HepG2 (cell line): ENCODE measurements around the gene SLC7A10. TPM values are rescaled to one million over a fixed set of nuclear protein-coding genes. Genes with fewer than 3 reads are reported as not detected.
A peak's percentile ranks its signal among the peaks of the same experiment; 100 is the strongest.

Source experiments
- AGO2 ChIP-seq: fragments of 200-400 bp; formaldehyde crosslinking; optimal IDR thresholded peaks from 2 replicates; pipeline ENCODE3; 2017; ENCODE audit warnings: mild to moderate bottlenecking, low read depth, low read length, moderate library complexity
- CHD4 ChIP-seq: fragments of 200-600 bp; sonication (generic); IDR thresholded peaks from 2 replicates; pipeline ENCODE4 v1.7.0; 2017; ENCODE audit warnings: mild to moderate bottlenecking, low read length, borderline replicate concordance
- CREM ChIP-seq, 2 experiments: sonication (generic) in 1 of 2; formaldehyde crosslinking in 1 of 2; IDR thresholded peaks; 2 replicates each; pipeline versions ENCODE4 v1.4.0 to v1.6.1; 2016 to 2020; ENCODE audit warnings: antibody characterized with exemption in 1 of 2, mild to moderate bottlenecking in 1 of 2, missing genetic modification reagents in 1 of 2
- EP300 ChIP-seq, 3 experiments: sonication (generic) in 1 of 3; formaldehyde crosslinking in 1 of 3; IDR thresholded peaks; 2 replicates each; pipeline versions ENCODE4 v1.5.1 to v1.6.1; 2011 to 2020; ENCODE audit warnings: low read depth in 2 of 3, low read length in 2 of 3, borderline replicate concordance in 1 of 3, improper control_type of control experiment in 1 of 3, mild to moderate bottlenecking in 1 of 3, missing genetic modification reagents in 1 of 3, moderate library complexity in 1 of 3
- FLYWCH1 ChIP-seq: sonication (generic); formaldehyde crosslinking; IDR thresholded peaks from 2 replicates; pipeline ENCODE4 v1.8.1; 2023; ENCODE audit warnings: mild to moderate bottlenecking, missing genetic modification reagents
- HOMEZ ChIP-seq: IDR thresholded peaks from 2 replicates; pipeline ENCODE4 v1.6.1; 2016; ENCODE audit warnings: low read depth
- IKZF4 ChIP-seq: sonication (generic); formaldehyde crosslinking; IDR thresholded peaks from 2 replicates; pipeline ENCODE4 v1.5.1; 2020; ENCODE audit warnings: borderline replicate concordance, mild to moderate bottlenecking, low read depth, missing genetic modification reagents; ENCODE audit errors: not compliant biosample characterization
- JUN ChIP-seq: sonication (generic); formaldehyde crosslinking; IDR thresholded peaks from 2 replicates; pipeline ENCODE4 v1.4.0; 2020; ENCODE audit warnings: mild to moderate bottlenecking, missing genetic modification reagents
- MATR3 ChIP-seq: sonication (generic); formaldehyde crosslinking; IDR thresholded peaks from 2 replicates; pipeline ENCODE4 v1.4.0; 2020; ENCODE audit warnings: missing genetic modification reagents
- MAX ChIP-seq: IDR thresholded peaks from 2 replicates; pipeline ENCODE4 v1.6.1; 2012; ENCODE audit warnings: inconsistent platforms
- PRDM10 ChIP-seq: sonication (generic); formaldehyde crosslinking; IDR thresholded peaks from 2 replicates; pipeline ENCODE4 v1.4.0; 2020; ENCODE audit warnings: low read depth, missing genetic modification reagents
- RORA ChIP-seq: sonication (generic); formaldehyde crosslinking; IDR thresholded peaks from 2 replicates; pipeline ENCODE4 v1.5.0; 2020; ENCODE audit warnings: mild to moderate bottlenecking, missing genetic modification reagents, moderate library complexity
- TFE3 ChIP-seq: IDR thresholded peaks from 2 replicates; pipeline ENCODE4 v1.6.1; 2016
- ZBTB7B ChIP-seq: sonication (generic); formaldehyde crosslinking; IDR thresholded peaks from 2 replicates; pipeline ENCODE4 v1.4.0; 2020; ENCODE audit warnings: missing genetic modification reagents
- ZFP36L1 ChIP-seq: sonication (generic); formaldehyde crosslinking; IDR thresholded peaks from 2 replicates; pipeline ENCODE4 v1.8.0; 2022; ENCODE audit warnings: mild to moderate bottlenecking, missing genetic modification reagents, moderate library complexity
- ZNF20 ChIP-seq: sonication (generic); formaldehyde crosslinking; IDR thresholded peaks from 2 replicates; pipeline ENCODE4 v1.4.0; 2020; ENCODE audit warnings: mild to moderate bottlenecking, moderate library complexity, missing genetic modification reagents
- ZNF562 ChIP-seq: sonication (generic); formaldehyde crosslinking; IDR thresholded peaks from 2 replicates; pipeline ENCODE4 v1.8.0; 2022; ENCODE audit warnings: missing genetic modification reagents, borderline replicate concordance
- ZNF580 ChIP-seq: IDR thresholded peaks from 2 replicates; pipeline ENCODE4 v1.6.1; 2016; ENCODE audit warnings: low read depth, borderline replicate concordance
- ZNF619 ChIP-seq: sonication (generic); formaldehyde crosslinking; IDR thresholded peaks from 2 replicates; pipeline ENCODE4 v1.4.0; 2020; ENCODE audit warnings: mild to moderate bottlenecking, missing genetic modification reagents
- ZNF672 ChIP-seq: sonication (generic); formaldehyde crosslinking; IDR thresholded peaks from 2 replicates; pipeline ENCODE4 v1.8.1; 2022; ENCODE audit warnings: missing genetic modification reagents
- ZNF749 ChIP-seq: sonication (generic); formaldehyde crosslinking; IDR thresholded peaks from 2 replicates; pipeline ENCODE4 v1.8.0; 2022; ENCODE audit warnings: mild to moderate bottlenecking, missing genetic modification reagents, moderate library complexity, borderline replicate concordance
- polyA plus RNA-seq, 8 experiments: library from polyadenylated mRNA; depleted of rRNA in 3 of 8; stranded (reverse) in 7 of 8; unstranded in 1 of 8; fragments of >200 nt; fragmentation: Illumina TruSeq in 4 of 8; extraction: Trizol in 4 of 8; gene quantifications; 2 replicates each; pipeline versions ENCODE4 v1.2.1 to v1.2.3, GENCODE V29; 2011 to 2016; ENCODE audit warnings: low read depth in 4 of 8, missing spikeins in 1 of 8, mixed read lengths in 1 of 8; ENCODE audit not compliant: insufficient read depth in 1 of 8
- total RNA-seq, 5 experiments: library from RNA; depleted of rRNA; stranded (reverse); fragments of >200 nt; fragmentation: Illumina TruSeq; extraction: Trizol; gene quantifications; 2 replicates each; pipeline ENCODE4 v1.2.3, GENCODE V29; 2016; ENCODE audit warnings: low read depth in 1 of 5

The SLC7A10 gene
- total and polyA plus RNA-seq, 2 of the 13 experiments (the other 11 are each of a cell fraction or from before 2014, with no cell fraction given), result 1.1 to 2.2 TPM

- TF ChIP-seq FLYWCH1 (CRISPR knock-in tag), result no peak
- no peak for TF ChIP-seq ZNF672
- TF ChIP-seq CREM (IDR thresholded peaks at IDR 0.05), result no peak; the same call in 1 of the 2 replicates
- TF ChIP-seq CREM (CRISPR knock-in tag; IDR thresholded peaks at IDR 0.05), result no peak
- TF ChIP-seq ZNF20 (CRISPR knock-in tag), result no peak
- TF ChIP-seq TFE3 (CRISPR knock-in tag), result no peak
- TF ChIP-seq JUN (CRISPR knock-in tag), result no peak
- TF ChIP-seq AGO2, result peak; percentile 56
- TF ChIP-seq MAX, result no peak
- no peak for TF ChIP-seq RORA (CRISPR knock-in tag)
- TF ChIP-seq HOMEZ, result no peak
- TF ChIP-seq ZNF619, result 0 out of 2 replicates have a peak, but pooled peaks have one; percentile 17
- no peak for TF ChIP-seq ZFP36L1
- no peak for TF ChIP-seq ZBTB7B
- TF ChIP-seq IKZF4, result no peak
- no peak for TF ChIP-seq MATR3
- 0 out of 2 replicates have a peak, but pooled peaks have one; percentile 19 for TF ChIP-seq PRDM10
- no peak for TF ChIP-seq ZNF749 (CRISPR knock-in tag)
- no peak for TF ChIP-seq CHD4
- 0 out of 4 replicates have a peak, but pooled peaks of 1 of the 2 experiments have one; percentile 1 for TF ChIP-seq EP300 (IDR thresholded peaks at IDR 0.05; ENCODE audit: low read depth in 2 of 2, low read length in 2 of 2)
- TF ChIP-seq EP300 (CRISPR knock-in tag; IDR thresholded peaks at IDR 0.05; ENCODE audit: borderline replicate concordance), result no peak
- no peak for TF ChIP-seq ZNF562 (CRISPR knock-in tag)
- no peak for TF ChIP-seq ZNF580 (CRISPR knock-in tag)
These were observed 49.3 kb upstream of the SLC7A10 start (continued) for GRCh38 chr19:33274663-33275558.
